ENCODE results near the gene FRMD6.

FRMD6 gene

GRCh38 chr14:51727526-51727925 is 75.8 kb downstream of the FRMD6 start:
- DNase-seq (ENCODE audit: low spot score): no peak
- TF ChIP-seq, protein P1, sequence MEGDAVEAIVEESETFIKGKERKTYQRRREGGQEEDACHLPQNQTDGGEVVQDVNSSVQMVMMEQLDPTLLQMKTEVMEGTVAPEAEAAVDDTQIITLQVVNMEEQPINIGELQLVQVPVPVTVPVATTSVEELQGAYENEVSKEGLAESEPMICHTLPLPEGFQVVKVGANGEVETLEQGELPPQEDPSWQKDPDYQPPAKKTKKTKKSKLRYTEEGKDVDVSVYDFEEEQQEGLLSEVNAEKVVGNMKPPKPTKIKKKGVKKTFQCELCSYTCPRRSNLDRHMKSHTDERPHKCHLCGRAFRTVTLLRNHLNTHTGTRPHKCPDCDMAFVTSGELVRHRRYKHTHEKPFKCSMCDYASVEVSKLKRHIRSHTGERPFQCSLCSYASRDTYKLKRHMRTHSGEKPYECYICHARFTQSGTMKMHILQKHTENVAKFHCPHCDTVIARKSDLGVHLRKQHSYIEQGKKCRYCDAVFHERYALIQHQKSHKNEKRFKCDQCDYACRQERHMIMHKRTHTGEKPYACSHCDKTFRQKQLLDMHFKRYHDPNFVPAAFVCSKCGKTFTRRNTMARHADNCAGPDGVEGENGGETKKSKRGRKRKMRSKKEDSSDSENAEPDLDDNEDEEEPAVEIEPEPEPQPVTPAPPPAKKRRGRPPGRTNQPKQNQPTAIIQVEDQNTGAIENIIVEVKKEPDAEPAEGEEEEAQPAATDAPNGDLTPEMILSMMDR (IDR thresholded peaks at IDR 0.05; ENCODE audit: extremely low read depth, insufficient read depth, missing control alignments): no peak
- in situ Hi-C loops (cut with MboI; ENCODE audit: low pct_unique_long_range_greater_than_20kb, low sequenced_read_pairs, unreplicated experiment): no loop called here

DNA sequence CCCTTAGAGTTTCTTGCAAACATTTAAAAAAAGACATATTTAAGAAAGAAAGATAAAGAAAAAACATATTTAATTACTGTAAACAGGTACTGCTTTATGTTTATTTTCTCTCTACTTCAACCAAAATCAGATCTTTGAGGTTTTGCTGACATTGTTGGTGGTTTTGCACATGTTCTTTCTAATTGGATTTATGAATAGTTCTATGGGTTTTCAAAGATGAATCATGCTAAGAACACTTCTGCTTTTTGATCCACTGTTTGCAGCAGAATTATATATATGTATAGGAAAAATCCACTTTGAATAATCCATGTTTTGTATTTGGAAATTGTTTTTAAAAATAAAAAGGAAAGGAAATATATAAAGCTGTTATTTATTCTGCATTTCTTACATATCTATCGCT is 78.4 kb downstream of the FRMD6 start:
- in situ Hi-C loops (cut with MboI; ENCODE audit: low pct_unique_long_range_greater_than_20kb, low sequenced_read_pairs, unreplicated experiment): no loop called here
- TF ChIP-seq, protein P1 (IDR thresholded peaks at IDR 0.05; ENCODE audit: extremely low read depth, insufficient read depth, missing control alignments): no peak
- no peak for DNase-seq (ENCODE audit: low spot score)

DNA sequence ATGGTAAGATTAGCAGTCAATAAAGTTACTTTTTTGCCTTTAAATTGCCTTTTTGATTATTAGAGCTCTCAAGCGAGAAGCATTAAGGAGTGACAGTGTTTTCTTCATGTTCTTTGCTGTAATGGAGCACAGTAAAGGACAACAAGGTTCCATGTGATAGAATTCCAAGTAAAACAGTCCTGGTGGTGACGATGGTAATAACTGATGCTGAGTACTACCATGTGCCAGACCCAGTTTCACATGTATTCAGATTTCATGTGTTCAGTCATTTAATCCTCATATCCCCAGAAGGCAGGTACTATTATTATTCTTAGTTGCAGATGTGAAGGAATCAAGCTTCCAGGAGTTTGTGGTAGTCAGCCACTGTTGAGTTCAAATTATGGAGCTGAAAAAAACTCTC is 79.0 kb downstream of the FRMD6 start:
- no peak for DNase-seq (ENCODE audit: low spot score)
- in situ Hi-C loops (cut with MboI; ENCODE audit: low pct_unique_long_range_greater_than_20kb, low sequenced_read_pairs, unreplicated experiment): no loop called here
- TF ChIP-seq, protein P1 (IDR thresholded peaks at IDR 0.05; ENCODE audit: extremely low read depth, insufficient read depth, missing control alignments): no peak

DNA sequence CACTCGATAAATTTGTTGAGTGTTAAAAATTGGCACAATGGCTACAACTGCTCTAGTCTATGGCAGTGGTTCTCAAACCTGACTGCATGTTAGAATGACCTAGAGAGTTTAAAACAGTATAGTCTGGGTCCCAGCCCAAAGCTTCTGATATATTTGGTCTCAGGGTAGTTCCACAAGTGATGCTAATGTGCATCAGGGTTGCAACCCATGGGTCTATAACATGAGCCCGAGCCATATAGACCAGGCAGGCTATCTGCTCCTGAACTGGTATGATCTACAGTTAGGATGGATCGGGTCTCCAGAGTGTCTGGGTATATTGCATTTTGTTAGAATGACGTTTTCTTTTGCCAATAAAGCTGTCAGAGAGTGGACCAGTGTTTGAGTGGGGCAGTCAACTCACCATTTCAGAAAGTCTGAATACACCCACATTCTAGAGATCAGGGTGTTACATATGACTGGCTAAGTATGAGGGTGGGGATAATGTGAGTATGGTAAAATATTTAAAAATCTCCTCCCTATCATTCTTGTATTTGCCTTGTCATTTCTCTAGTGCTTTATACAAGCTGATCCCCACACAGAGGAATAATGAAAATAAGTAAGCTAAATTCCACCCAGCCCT is 80.9 kb downstream of the FRMD6 start:
- TF ChIP-seq, protein P1 (IDR thresholded peaks at IDR 0.05; ENCODE audit: extremely low read depth, insufficient read depth, missing control alignments): no peak
- no peak for DNase-seq (ENCODE audit: low spot score)
- in situ Hi-C loops (cut with MboI; ENCODE audit: low pct_unique_long_range_greater_than_20kb, low sequenced_read_pairs, unreplicated experiment): no loop called here

- in situ Hi-C loops (cut with MboI; ENCODE audit: low pct_unique_long_range_greater_than_20kb, low sequenced_read_pairs, unreplicated experiment): no loop called here
- DNase-seq (ENCODE audit: low spot score): no peak
- TF ChIP-seq, protein P1 (IDR thresholded peaks at IDR 0.05; ENCODE audit: extremely low read depth, insufficient read depth, missing control alignments): no peak
These were observed 81.4 kb downstream of the FRMD6 start for GRCh38 chr14:51733147-51733546.

DNA sequence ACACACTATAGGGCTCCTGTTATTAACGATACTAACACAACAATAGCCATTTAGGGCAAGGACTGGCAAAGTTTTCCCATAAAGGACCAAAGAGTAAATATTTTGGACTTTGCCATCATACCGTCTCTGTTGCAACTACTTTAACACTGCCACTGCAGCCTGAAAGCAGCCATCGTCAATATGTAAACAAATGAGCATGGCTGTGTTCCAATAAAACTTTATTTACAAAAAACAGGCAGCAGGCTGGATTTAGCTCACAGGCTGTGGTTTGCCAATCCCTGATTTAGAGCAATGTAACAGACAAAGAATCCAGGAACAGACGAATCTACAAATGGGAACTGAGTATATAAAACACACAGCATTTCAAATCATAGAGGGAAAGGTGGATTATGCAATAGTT is 84.1 kb downstream of the FRMD6 start:
- in situ Hi-C loops (cut with MboI; ENCODE audit: low pct_unique_long_range_greater_than_20kb, low sequenced_read_pairs, unreplicated experiment): no loop called here
- DNase-seq (ENCODE audit: low spot score): no peak

More for the DNA sequence above, 84.1 kb downstream of the FRMD6 start:
- TF ChIP-seq, protein P1 (IDR thresholded peaks at IDR 0.05; ENCODE audit: extremely low read depth, insufficient read depth, missing control alignments): no peak

Data from GM13977 (cell line).